Urinary bladder (tissue), 4 donors: ENCODE measurements around the gene NR2F1-AS1. TPM values are rescaled to one million over a fixed set of nuclear protein-coding genes. Genes with fewer than 3 reads are reported as not detected.

Experiments used
- DNase-seq: peaks from one replicate; pipeline ENCODE4 v3.0.0-alpha.2; 2015; ENCODE audit errors: extremely low spot score
- H3K27ac ChIP-seq: one replicate; pipeline ENCODE4 v1.5.1; 2013; ENCODE audit warnings: low read depth, mild to moderate bottlenecking, moderate library complexity
- H3K36me3 ChIP-seq: one replicate; pipeline ENCODE4 v1.6.1; 2013; ENCODE audit warnings: mild to moderate bottlenecking, moderate library complexity; ENCODE audit not compliant: insufficient read depth
- H3K4me1 ChIP-seq: one replicate; pipeline ENCODE4 v1.6.1; 2013; ENCODE audit warnings: mild to moderate bottlenecking, moderate library complexity; ENCODE audit not compliant: insufficient read depth
- H3K4me3 ChIP-seq: one replicate; pipeline ENCODE4 v1.5.1; 2013; ENCODE audit warnings: low read depth, low read length
- WGBS: extraction: QIAGEN DNeasy Blood & Tissue Kit; methylation state at CpG from one replicate; pipeline ENCODE4 v1.1.7; 2013; 5-methylcytosine and 5-hydroxymethylcytosine counted together
- polyA plus RNA-seq: library from polyadenylated mRNA; stranded (reverse); fragments of 200-250 nt; gene quantifications from one replicate; pipeline ENCODE4 v1.2.3, GENCODE V29; 2013
- total RNA-seq: library from RNA; depleted of rRNA; stranded (reverse); fragments of >200 nt; gene quantifications from one replicate; pipeline ENCODE4 v1.2.3, GENCODE V29; 2014
- donor health status: healthy with polysubstance abuse.
- donor health status: healthy.

Gene NR2F1-AS1
- total and polyA plus RNA-seq, 2 donors = 25.9 to 61.4 TPM

GRCh38 chr5:93385655-93386054 lies 195.4 kb downstream of the NR2F1-AS1 start:
- DNase-seq = no peak
- H3K36me3 ChIP-seq = no peaks in the 10 kb centered on the region
- no peak overlapping the region for H3K27ac ChIP-seq

GRCh38 chr5:93384995-93385394 lies 196.0 kb downstream of the NR2F1-AS1 start:
- 96% methylated on average over 3 of the region's 3 CpGs for WGBS

More at GRCh38 chr5:93385655-93386054, 195.4 kb downstream of the NR2F1-AS1 start:
- H3K4me1 ChIP-seq = no peaks in the 10 kb centered on the region
- 80% methylated on average over 2 of the region's 2 CpGs for WGBS
- no peak overlapping the region for H3K4me3 ChIP-seq

GRCh38 chr5:93384026-93384425 lies 197.0 kb downstream of the NR2F1-AS1 start:
- no peak overlapping the region for H3K27ac ChIP-seq
- no peak overlapping the region for H3K4me3 ChIP-seq
- no peak for DNase-seq
- H3K36me3 ChIP-seq = no peaks in the 10 kb centered on the region
- 89% methylated on average over 4 of the region's 4 CpGs for WGBS
- no peaks in the 10 kb centered on the region for H3K4me1 ChIP-seq

More at GRCh38 chr5:93384995-93385394, 196.0 kb downstream of the NR2F1-AS1 start:
- no peak overlapping the region for H3K4me3 ChIP-seq
- no peaks in the 10 kb centered on the region for H3K4me1 ChIP-seq
- H3K27ac ChIP-seq = no peak overlapping the region
- H3K36me3 ChIP-seq = no peaks in the 10 kb centered on the region
- no peak for DNase-seq

- WGBS = 80% methylated on average over 3 of the region's 3 CpGs
- no peaks in the 10 kb centered on the region for H3K4me1 ChIP-seq
- no peaks in the 10 kb centered on the region for H3K36me3 ChIP-seq
- H3K4me3 ChIP-seq = no peak overlapping the region
- no peak overlapping the region for H3K27ac ChIP-seq
- no peak for DNase-seq
These were observed 198.7 kb downstream of the NR2F1-AS1 start for GRCh38 chr5:93382188-93382825.

GRCh38 chr5:93381057-93381456 lies 200.0 kb downstream of the NR2F1-AS1 start:
- 78% methylated on average over 4 of the region's 4 CpGs for WGBS
- no peaks in the 10 kb centered on the region for H3K36me3 ChIP-seq

GRCh38 chr5:93378073-93378472 lies 202.9 kb downstream of the NR2F1-AS1 start:
- no peaks in the 10 kb centered on the region for H3K4me1 ChIP-seq
- no peak overlapping the region for H3K27ac ChIP-seq
- WGBS = 76% methylated on average over 2 of the region's 2 CpGs
- H3K36me3 ChIP-seq = no peaks in the 10 kb centered on the region
- no peak overlapping the region for H3K4me3 ChIP-seq
- no peak for DNase-seq

More at GRCh38 chr5:93381057-93381456, 200.0 kb downstream of the NR2F1-AS1 start:
- DNase-seq = no peak
- no peak overlapping the region for H3K27ac ChIP-seq
- no peak overlapping the region for H3K4me3 ChIP-seq
- no peaks in the 10 kb centered on the region for H3K4me1 ChIP-seq

- WGBS = 89% methylated on average over 2 of the region's 2 CpGs
- no peaks in the 10 kb centered on the region for H3K4me1 ChIP-seq
- H3K4me3 ChIP-seq = no peak overlapping the region
- DNase-seq = no peak
- no peaks in the 10 kb centered on the region for H3K36me3 ChIP-seq
- H3K27ac ChIP-seq = no peak overlapping the region
These were observed 209.1 kb downstream of the NR2F1-AS1 start for GRCh38 chr5:93371893-93372292.

GRCh38 chr5:93364378-93364777 lies 216.6 kb downstream of the NR2F1-AS1 start:
- Histone ChIP-seq H3K36me3 (no peaks in the 10 kb centered on the region), H3K4me3 (no peak overlapping the region), H3K27ac (no peak overlapping the region), H3K4me1 (no peaks in the 10 kb centered on the region)
- WGBS = 56% methylated on average over 2 of the region's 2 CpGs
- no peak for DNase-seq

- 87% methylated on average over 5 of the region's 5 CpGs for WGBS
These were observed 220.5 kb downstream of the NR2F1-AS1 start for GRCh38 chr5:93360436-93361088.

GRCh38 chr5:93359960-93360305 lies 221.1 kb downstream of the NR2F1-AS1 start:
- no peaks in the 10 kb centered on the region for H3K36me3 ChIP-seq
- H3K4me1 ChIP-seq = no peaks in the 10 kb centered on the region
- no peak overlapping the region for H3K27ac ChIP-seq
- DNase-seq = no peak
- H3K4me3 ChIP-seq = no peak overlapping the region
- WGBS = 71% methylated on average over 5 of the region's 5 CpGs

More at GRCh38 chr5:93360436-93361088, 220.5 kb downstream of the NR2F1-AS1 start:
- no peaks in the 10 kb centered on the region for H3K4me1 ChIP-seq
- H3K36me3 ChIP-seq = no peaks in the 10 kb centered on the region
- no peak overlapping the region for H3K4me3 ChIP-seq
- DNase-seq = no peak
- H3K27ac ChIP-seq = no peak overlapping the region

Other genes starting within 250 kb of the NR2F1-AS1 start
- gene NR2F1, start 2.0 kb upstream of the NR2F1-AS1 start, total RNA-seq = 64.8 TPM
- 149 TPM for gene NR2F1, start 2.0 kb upstream of the NR2F1-AS1 start, polyA plus RNA-seq
- 10.5 TPM for gene POU5F2, start 160.4 kb upstream of the NR2F1-AS1 start, total RNA-seq
- gene POU5F2, start 160.4 kb upstream of the NR2F1-AS1 start, polyA plus RNA-seq = 0.01 TPM